Lower lobe of right lung (tissue), 2 donors: ENCODE results near the gene ZNF226. TPM values are rescaled to one million over a fixed set of nuclear protein-coding genes. Genes with fewer than 3 reads are reported as not detected.
"Not testable (repeated sequence)": the region's sequence is repeated elsewhere in the genome, so short reads cannot be mapped to it uniquely, and the experiment has no call there.

ENCODE experiments used
- ATAC-seq, 2 donors: fragments of 200-7000 bp; cut with Tn5 transposase; one replicate each; pipeline ENCODE4 v1.9.1; 2020 to 2022; ENCODE audit warnings: mild to moderate bottlenecking in 2 of 2, moderate library complexity in 2 of 2
- DNase-seq: peaks from one replicate; pipeline ENCODE4 v3.0.0-alpha.2; 2020
- H3K27ac ChIP-seq: fragments of 200-600 bp; one replicate; pipeline ENCODE4 v1.8.0; 2022
- H3K27me3 ChIP-seq: fragments of 200-600 bp; one replicate; pipeline ENCODE4 v1.8.0; 2022; ENCODE audit warnings: low read depth
- H3K36me3 ChIP-seq: fragments of 200-600 bp; one replicate; pipeline ENCODE4 v1.8.0; 2022; ENCODE audit warnings: mild to moderate bottlenecking
- H3K4me1 ChIP-seq: fragments of 200-600 bp; one replicate; pipeline ENCODE4 v1.8.0; 2022
- H3K4me3 ChIP-seq: fragments of 200-600 bp; one replicate; pipeline ENCODE4 v1.8.0; 2022; ENCODE audit warnings: mild to moderate bottlenecking
- H3K9me3 ChIP-seq: fragments of 200-600 bp; one replicate; pipeline ENCODE4 v1.8.0; 2022
- CTCF ChIP-seq: fragments of 200-600 bp; IDR thresholded peaks from one replicate; pipeline ENCODE4 v1.8.0; 2022; ENCODE audit warnings: antibody characterized with exemption, mild to moderate bottlenecking
- intact Hi-C: fragments of 100-400 bp; cut with DNase I; formaldehyde crosslinking; loops from one replicate; pipeline ENCODE4 v1.11.0; 2022
- total RNA-seq: library from RNA; stranded (reverse); fragmentation: NEBNext Ultra II Directional; extraction: Animal tissue kit (Norgen Biotek cat#: 25700); gene quantifications from one replicate; pipeline ENCODE4 v1.2.1, GENCODE V29; 2021
- donor health status: DM: no; HTN: yes; CAD: no; lungs with severe emphysema.

The ZNF226 gene
- total RNA-seq, 1 donor from 2014 or later, result 17.7 TPM

DNA sequence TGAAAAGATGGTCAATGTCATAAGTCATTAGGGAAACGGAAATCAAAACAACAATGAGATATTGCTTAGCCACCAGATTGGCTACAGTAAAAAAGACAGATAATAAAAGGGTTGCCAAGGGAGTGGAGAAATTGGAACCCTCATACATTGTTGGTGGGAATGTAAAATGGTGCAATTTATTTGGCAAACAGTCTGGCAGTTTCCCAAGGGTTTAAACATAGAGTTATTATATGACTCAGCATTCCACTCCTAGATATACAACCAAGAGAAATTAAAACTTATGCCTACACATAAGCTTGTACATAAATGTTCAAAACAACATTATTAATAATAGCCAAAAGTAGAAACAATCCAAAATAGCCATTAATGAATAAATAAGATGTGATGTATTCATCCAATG is 37.6 kb downstream of the ZNF226 start:
- Histone ChIP-seq H3K36me3 (no peaks in the 10 kb centered on the region), H3K4me3 (no peak overlapping the region), H3K4me1 (no peaks in the 10 kb centered on the region), H3K27me3 (no peaks in the 10 kb centered on the region), H3K27ac (no peak overlapping the region), H3K9me3 (peaks cover 17% of the 10 kb centered on the region)
- intact Hi-C loops, result no loop called here
- DNase-seq (no peak), ATAC-seq (no peak)
- TF ChIP-seq CTCF, result no peak

- Histone ChIP-seq H3K27ac (no peak overlapping the region), H3K36me3 (no peaks in the 10 kb centered on the region), H3K9me3 (peaks cover 16% of the 10 kb centered on the region), H3K4me3 (no peak overlapping the region), H3K4me1 (peaks cover 5% of the 10 kb centered on the region), H3K27me3 (no peaks in the 10 kb centered on the region)
- intact Hi-C loops, result no loop called here
- TF ChIP-seq CTCF, result no peak
- ATAC-seq, result no peak
- DNase-seq, result no peak
Measured at GRCh38 chr19:44202974-44203373, 38.1 kb downstream of the ZNF226 start.

GRCh38 chr19:44203877-44204276 is 39.0 kb downstream of the ZNF226 start:
- H3K36me3 ChIP-seq, H3K4me3 ChIP-seq, H3K4me1 ChIP-seq, DNase-seq, intact Hi-C loops, H3K27me3 ChIP-seq, H3K27ac ChIP-seq, ATAC-seq: not testable (repeated sequence)
- H3K9me3 ChIP-seq, result peaks cover 13% of the 10 kb centered on the region

DNA sequence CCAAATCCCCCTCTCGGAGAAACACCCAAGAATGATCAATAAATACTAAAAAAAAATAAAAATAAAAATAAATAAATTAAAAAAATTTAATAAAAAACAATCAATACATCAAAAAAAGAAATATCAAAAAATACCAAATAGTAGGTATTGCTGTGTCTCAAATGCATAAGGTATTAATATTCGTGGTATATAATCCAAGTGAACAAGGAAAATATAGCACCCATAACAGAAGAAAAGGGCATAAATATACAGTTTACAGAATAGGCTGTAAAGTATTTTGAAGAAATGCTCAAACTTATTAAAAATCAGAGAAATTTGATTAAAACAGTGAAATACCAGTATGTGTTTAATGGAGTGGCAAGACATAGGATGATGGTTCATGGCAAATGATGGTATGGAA is 39.9 kb downstream of the ZNF226 start:
- Histone ChIP-seq H3K36me3 (no peaks in the 10 kb centered on the region), H3K27me3 (no peaks in the 10 kb centered on the region), H3K4me1 (peaks cover 10% of the 10 kb centered on the region), H3K27ac (no peak overlapping the region), H3K4me3 (no peak overlapping the region), H3K9me3 (peaks cover 13% of the 10 kb centered on the region)
- intact Hi-C loops, result no loop called here
- DNase-seq (no peak), ATAC-seq (no peak)
- TF ChIP-seq CTCF, result no peak

- H3K27me3 ChIP-seq, result no peaks in the 10 kb centered on the region
- intact Hi-C loops, result no loop called here
- peak overlapping the region; percentile 84 for H3K4me3 ChIP-seq
- DNase-seq (peak; percentile 89), ATAC-seq (peak; percentile 96 to 98)
- peak overlapping the region; percentile 94 for H3K27ac ChIP-seq
- peaks cover 9% of the 10 kb centered on the region for H3K9me3 ChIP-seq
- no peaks in the 10 kb centered on the region for H3K36me3 ChIP-seq
- H3K4me1 ChIP-seq, result peaks cover 10% of the 10 kb centered on the region
- TF ChIP-seq CTCF, result no peak
Measured at GRCh38 chr19:44207126-44207803, 42.4 kb downstream of the ZNF226 start.

DNA sequence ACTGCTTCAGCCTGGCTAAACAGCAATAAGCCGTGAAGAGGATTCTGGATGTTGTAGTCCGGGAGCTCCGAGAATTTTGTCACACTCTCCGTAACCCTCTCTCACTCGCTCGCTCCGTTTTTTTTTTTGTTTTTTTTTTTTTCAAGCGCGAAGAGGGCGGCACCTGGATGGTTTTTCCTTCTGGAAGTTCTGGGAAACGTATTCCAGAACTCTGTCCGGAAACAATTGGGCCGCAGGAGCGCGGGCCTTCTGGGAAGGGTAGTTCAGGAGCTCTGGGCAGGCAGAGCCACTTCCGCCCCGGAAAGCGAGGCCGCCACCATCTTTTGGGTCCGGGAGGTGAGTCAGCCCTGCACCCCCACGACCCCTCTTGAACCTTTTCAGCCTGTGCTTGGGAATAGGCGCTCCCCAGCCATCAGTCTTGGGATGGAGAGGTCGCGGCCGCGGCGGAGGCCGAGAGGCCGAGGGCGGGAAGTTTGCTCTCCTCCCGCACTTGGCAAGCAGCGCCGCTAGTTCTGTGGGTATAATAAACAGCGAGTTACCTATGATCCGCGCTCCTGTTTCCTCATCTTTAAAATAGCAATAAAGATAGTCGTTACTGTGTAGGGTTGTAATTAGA is 47.5 kb downstream of the ZNF226 start, which contains the start of gene ZNF227:
ZNF227 (plus strand) TSS at position 283 of the 616 bp plus-strand sequence. CDS start 5,261 bp downstream, outside the sequence.
- H3K4me3 ChIP-seq, result peak within 1 kb of the TSS; percentile 81
- H3K9me3 ChIP-seq, result peaks cover 19% of the 10 kb centered on the region
- peak; percentile 94 for DNase-seq
- no peak for TF ChIP-seq CTCF
- peak; percentile 99 to 100 for ATAC-seq
- H3K27ac ChIP-seq, result peak within 1 kb of the TSS; percentile 82
- no peaks in the 10 kb centered on the region for H3K27me3 ChIP-seq
- peaks cover 9% of the 10 kb centered on the region for H3K36me3 ChIP-seq
- intact Hi-C loops, result no loop called here
- peaks cover 16% of the 10 kb centered on the region for H3K4me1 ChIP-seq
